ENCODE data around the gene TMEM169.
A peak's percentile ranks its signal among the peaks of the same experiment; 100 is the strongest.

TMEM169 gene

GRCh38 chr2:216052420-216052819 is 29.3 kb upstream of the TMEM169 start:
- no peak for TF ChIP-seq POLR2A (IDR thresholded peaks at IDR 0.05; ENCODE audit: extremely low read depth, insufficient read length)
- TF ChIP-seq CTCF (IDR thresholded peaks at IDR 0.05; ENCODE audit: low read depth, low read length) = no peak
- no peak for TF ChIP-seq MAX (IDR thresholded peaks at IDR 0.05; ENCODE audit: low read depth, low read length)
- TF ChIP-seq MYC (IDR thresholded peaks at IDR 0.05; ENCODE audit: low read depth, low read length) = no peak

GRCh38 chr2:216055680-216056079 is 26.0 kb upstream of the TMEM169 start:
- no peak for DNase-seq (ENCODE audit: low read depth)
- H3K4me3 ChIP-seq (ENCODE audit: low read depth, low read length) = no peak overlapping the region
- no peak for TF ChIP-seq MYC (IDR thresholded peaks at IDR 0.05; ENCODE audit: low read depth, low read length)
- TF ChIP-seq CTCF (IDR thresholded peaks at IDR 0.05; ENCODE audit: low read depth, low read length) = no peak
- TF ChIP-seq POLR2A (IDR thresholded peaks at IDR 0.05; ENCODE audit: extremely low read depth, insufficient read length) = no peak
- no peak for TF ChIP-seq MAX (IDR thresholded peaks at IDR 0.05; ENCODE audit: low read depth, low read length)

More at GRCh38 chr2:216052420-216052819, 29.3 kb upstream of the TMEM169 start:
- DNase-seq (ENCODE audit: low read depth) = no peak
- H3K4me3 ChIP-seq (ENCODE audit: low read depth, low read length) = no peak overlapping the region

- no peak overlapping the region for H3K4me3 ChIP-seq (ENCODE audit: low read depth, low read length)
- DNase-seq (ENCODE audit: low read depth) = no peak
- no peak for TF ChIP-seq POLR2A (IDR thresholded peaks at IDR 0.05; ENCODE audit: extremely low read depth, insufficient read length)
- no peak for TF ChIP-seq CTCF (IDR thresholded peaks at IDR 0.05; ENCODE audit: low read depth, low read length)
- no peak for TF ChIP-seq MAX (IDR thresholded peaks at IDR 0.05; ENCODE audit: low read depth, low read length)
- TF ChIP-seq MYC (IDR thresholded peaks at IDR 0.05; ENCODE audit: low read depth, low read length) = no peak
Observed at GRCh38 chr2:216056739-216057138, 25.0 kb upstream of the TMEM169 start.

- TF ChIP-seq MYC (IDR thresholded peaks at IDR 0.05; ENCODE audit: low read depth, low read length) = no peak
- TF ChIP-seq CTCF (IDR thresholded peaks at IDR 0.05; ENCODE audit: low read depth, low read length) = no peak
- no peak for TF ChIP-seq POLR2A (IDR thresholded peaks at IDR 0.05; ENCODE audit: extremely low read depth, insufficient read length)
- no peak for TF ChIP-seq MAX (IDR thresholded peaks at IDR 0.05; ENCODE audit: low read depth, low read length)
- H3K4me3 ChIP-seq (ENCODE audit: low read depth, low read length) = no peak overlapping the region
- peak; percentile 62 for DNase-seq (ENCODE audit: low read depth)
Observed at GRCh38 chr2:216057688-216058193, 24.0 kb upstream of the TMEM169 start.

- TF ChIP-seq CTCF (IDR thresholded peaks at IDR 0.05; ENCODE audit: low read depth, low read length) (no peak), POLR2A (IDR thresholded peaks at IDR 0.05; ENCODE audit: extremely low read depth, insufficient read length) (no peak), MAX (IDR thresholded peaks at IDR 0.05; ENCODE audit: low read depth, low read length) (no peak), MYC (IDR thresholded peaks at IDR 0.05; ENCODE audit: low read depth, low read length) (no peak)
- peak; percentile 20 for DNase-seq (ENCODE audit: low read depth)
Observed at GRCh38 chr2:216059233-216059834, 22.4 kb upstream of the TMEM169 start.

More at GRCh38 chr2:216059233-216059834, 22.4 kb upstream of the TMEM169 start:
- H3K4me3 ChIP-seq (ENCODE audit: low read depth, low read length) = no peak overlapping the region
